Neural cell (in vitro differentiated cells): ENCODE results near the gene ZNF425.

ENCODE experiments used
- EP300 ChIP-seq: fragments of 450-650 bp; conservative IDR thresholded peaks from 2 replicates; pipeline ENCODE4 v1.6.1; 2014; ENCODE audit warnings: antibody characterized with exemption, mild to moderate bottlenecking, moderate library complexity; ENCODE audit not compliant: poor library complexity, severe bottlenecking
- EZH2 ChIP-seq: fragments of 200-600, 300-800 bp; shearing (Covaris generic), sonication (generic); IDR thresholded peaks from 2 replicates; pipeline ENCODE4 v1.6.1; 2014; ENCODE audit warnings: antibody characterized with exemption, low read length, borderline replicate concordance, mild to moderate bottlenecking; ENCODE audit not compliant: insufficient read depth, poor library complexity, severe bottlenecking
- POLR2AphosphoS5 ChIP-seq: IDR thresholded peaks from 2 replicates; pipeline ENCODE4 v1.6.1; 2012
- REST ChIP-seq: IDR thresholded peaks from 2 replicates; pipeline ENCODE4 v1.6.1; 2012; ENCODE audit warnings: borderline replicate concordance
- TAF1 ChIP-seq: IDR thresholded peaks from 2 replicates; pipeline ENCODE4 v1.6.1; 2012; ENCODE audit warnings: low read depth
- TF ChIP-seq, protein P1 (sequence below): fragments of 450-650 bp; IDR thresholded peaks from 2 replicates; pipeline ENCODE4 v1.5.1; 2014; ENCODE audit warnings: antibody characterized with exemption, mild to moderate bottlenecking, moderate library complexity; ENCODE audit not compliant: poor library complexity, severe bottlenecking

GRCh38 chr7:149072438-149072775 is 53.7 kb downstream of the ZNF425 start:
- TF ChIP-seq, protein P1, sequence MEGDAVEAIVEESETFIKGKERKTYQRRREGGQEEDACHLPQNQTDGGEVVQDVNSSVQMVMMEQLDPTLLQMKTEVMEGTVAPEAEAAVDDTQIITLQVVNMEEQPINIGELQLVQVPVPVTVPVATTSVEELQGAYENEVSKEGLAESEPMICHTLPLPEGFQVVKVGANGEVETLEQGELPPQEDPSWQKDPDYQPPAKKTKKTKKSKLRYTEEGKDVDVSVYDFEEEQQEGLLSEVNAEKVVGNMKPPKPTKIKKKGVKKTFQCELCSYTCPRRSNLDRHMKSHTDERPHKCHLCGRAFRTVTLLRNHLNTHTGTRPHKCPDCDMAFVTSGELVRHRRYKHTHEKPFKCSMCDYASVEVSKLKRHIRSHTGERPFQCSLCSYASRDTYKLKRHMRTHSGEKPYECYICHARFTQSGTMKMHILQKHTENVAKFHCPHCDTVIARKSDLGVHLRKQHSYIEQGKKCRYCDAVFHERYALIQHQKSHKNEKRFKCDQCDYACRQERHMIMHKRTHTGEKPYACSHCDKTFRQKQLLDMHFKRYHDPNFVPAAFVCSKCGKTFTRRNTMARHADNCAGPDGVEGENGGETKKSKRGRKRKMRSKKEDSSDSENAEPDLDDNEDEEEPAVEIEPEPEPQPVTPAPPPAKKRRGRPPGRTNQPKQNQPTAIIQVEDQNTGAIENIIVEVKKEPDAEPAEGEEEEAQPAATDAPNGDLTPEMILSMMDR = no peak
- TF ChIP-seq EZH2 (no peak), POLR2AphosphoS5 (no peak), EP300 (no peak), REST (no peak), TAF1 (no peak)
